Dermis microvascular lymphatic vessel endothelial cell (primary cell): Measurements from ENCODE around the gene GBE1. TPM values are rescaled to one million over a fixed set of nuclear protein-coding genes. Genes with fewer than 3 reads are reported as not detected.
A peak's percentile ranks its signal among the peaks of the same experiment; 100 is the strongest.
"Not testable (repeated sequence)": the region's sequence is repeated elsewhere in the genome, so short reads cannot be mapped to it uniquely, and the experiment has no call there.

ENCODE experiments used
- DNase-seq, 2 donors: peaks; one replicate each; pipeline versions ENCODE4 v3.0.0 to v3.0.0-alpha.2; 2010; ENCODE audit warnings: low read depth in 2 of 2
- total RNA-seq: library from RNA; depleted of rRNA; stranded (reverse); fragments of >200 nt; gene quantifications from 2 replicates; pipeline ENCODE4 v1.2.1, GENCODE V29; 2014

GBE1 gene
- total RNA-seq, 1 donor from 2014 or later, result 73.9 TPM

- no peak for DNase-seq
Observed at GRCh38 chr3:81540787-81541186, 220.7 kb downstream of the GBE1 start.

GRCh38 chr3:81531846-81532245 is 229.6 kb downstream of the GBE1 start:
- no peak for DNase-seq

GRCh38 chr3:81531263-81531662 is 230.2 kb downstream of the GBE1 start:
- no peak for DNase-seq

GRCh38 chr3:81530180-81530939 is 231.1 kb downstream of the GBE1 start:
- DNase-seq, result peak in 1 of 2 donors; percentile 43

GRCh38 chr3:81521855-81522254 is 239.6 kb downstream of the GBE1 start:
- DNase-seq, result no peak

- no peak for DNase-seq
Observed at GRCh38 chr3:81518945-81519344, 242.5 kb downstream of the GBE1 start.

- DNase-seq, result no peak
Observed at GRCh38 chr3:81516042-81516441, 245.4 kb downstream of the GBE1 start.

- no peak for DNase-seq
Observed at GRCh38 chr3:81513591-81513990, 247.9 kb downstream of the GBE1 start.

- no peak for DNase-seq
Observed at GRCh38 chr3:81503026-81503425, 258.4 kb downstream of the GBE1 start.

GRCh38 chr3:81502236-81502635 is 259.2 kb downstream of the GBE1 start:
- DNase-seq, result no peak

- DNase-seq, result no peak
Observed at GRCh38 chr3:81500039-81500438, 261.4 kb downstream of the GBE1 start.

GRCh38 chr3:81497572-81498251 is 263.7 kb downstream of the GBE1 start:
- no peak for DNase-seq

- no peak for DNase-seq
Observed at GRCh38 chr3:81496407-81497104, 264.9 kb downstream of the GBE1 start.

GRCh38 chr3:81492471-81492870 is 269.0 kb downstream of the GBE1 start:
- DNase-seq, result not testable (repeated sequence)

GRCh38 chr3:81492040-81492439 is 269.4 kb downstream of the GBE1 start:
- no peak for DNase-seq

GRCh38 chr3:81490541-81491288 is 270.7 kb downstream of the GBE1 start:
- peak; percentile 75 to 90 for DNase-seq

GRCh38 chr3:81485444-81485865 is 276.0 kb downstream of the GBE1 start:
- DNase-seq, result peak; percentile 55 to 90

GRCh38 chr3:81484520-81484919 is 276.9 kb downstream of the GBE1 start:
- DNase-seq, result no peak

- no peak for DNase-seq
Observed at GRCh38 chr3:81483046-81483445, 278.4 kb downstream of the GBE1 start.

GRCh38 chr3:81477740-81478139 is 283.7 kb downstream of the GBE1 start:
- no peak for DNase-seq

- DNase-seq, result peak in 1 of 2 donors; percentile 57
Observed at GRCh38 chr3:81476692-81477091, 284.8 kb downstream of the GBE1 start.
